K562 (cell line): ENCODE results near the gene C10orf95. TPM values are rescaled to one million over a fixed set of nuclear protein-coding genes. Genes with fewer than 3 reads are reported as not detected.

Source experiments
- ARHGAP35 ChIP-seq: fragments of 450-650 bp; IDR thresholded peaks from 2 replicates; pipeline ENCODE4 v1.6.1; 2018; ENCODE audit not compliant: partially characterized antibody
- ETS2 ChIP-seq: IDR thresholded peaks from 2 replicates; pipeline ENCODE4 v1.6.1; 2016; ENCODE audit warnings: borderline replicate concordance, missing genetic modification characterization, mild to moderate bottlenecking, moderate library complexity, missing compliant biosample characterization; ENCODE audit not compliant: poor library complexity, severe bottlenecking
- ZNF592 ChIP-seq: fragments of 450-650 bp; IDR thresholded peaks from 2 replicates; pipeline ENCODE4 v1.6.1; 2017; ENCODE audit warnings: antibody characterized with exemption, mild to moderate bottlenecking
- polyA plus RNA-seq, 8 experiments: library from polyadenylated mRNA; depleted of rRNA in 4 of 8; stranded (reverse) in 5 of 8; unstranded in 3 of 8; fragments of >200 nt; fragmentation: Nextera tagmentation in 2 of 8; fragmentation: Illumina TruSeq in 1 of 8; extraction: Ambion mirVana in 2 of 8; extraction: Trizol in 1 of 8; gene quantifications; 2 replicates each; pipeline versions ENCODE4 v1.2.1 to v1.2.3, GENCODE V29; 2011 to 2014; ENCODE audit warnings: inconsistent platforms in 1 of 8, missing spikeins in 1 of 8
- total RNA-seq, 7 experiments: library from RNA; depleted of rRNA in 6 of 7; stranded (reverse); fragments of >200 nt in 6 of 7; fragmentation: Illumina TruSeq in 2 of 7; extraction: Trizol in 2 of 7; gene quantifications; 2 replicates each; pipeline versions ENCODE4 v1.2.1 to v1.2.3, GENCODE V29; 2011 to 2021; ENCODE audit warnings: low replicate concordance in 1 of 7
- TF ChIP-seq, protein P1 (sequence below): fragments of 250-450 bp; sonication (Bioruptor Pico); IDR thresholded peaks from 2 replicates; pipeline ENCODE4 v1.5.0; 2021; ENCODE audit warnings: mild to moderate bottlenecking, moderate library complexity

C10orf95 gene
- total and polyA plus RNA-seq, 9 of the 15 experiments (the other 6 are each of a cell fraction or from before 2014, with no cell fraction given), result 0.03 to 0.41 (median 0.17) TPM; not detected in 1

- TF ChIP-seq ZNF592 (peak; percentile 87), ETS2 (tag) (no peak), ARHGAP35 (no peak)
- TF ChIP-seq, protein P1, sequence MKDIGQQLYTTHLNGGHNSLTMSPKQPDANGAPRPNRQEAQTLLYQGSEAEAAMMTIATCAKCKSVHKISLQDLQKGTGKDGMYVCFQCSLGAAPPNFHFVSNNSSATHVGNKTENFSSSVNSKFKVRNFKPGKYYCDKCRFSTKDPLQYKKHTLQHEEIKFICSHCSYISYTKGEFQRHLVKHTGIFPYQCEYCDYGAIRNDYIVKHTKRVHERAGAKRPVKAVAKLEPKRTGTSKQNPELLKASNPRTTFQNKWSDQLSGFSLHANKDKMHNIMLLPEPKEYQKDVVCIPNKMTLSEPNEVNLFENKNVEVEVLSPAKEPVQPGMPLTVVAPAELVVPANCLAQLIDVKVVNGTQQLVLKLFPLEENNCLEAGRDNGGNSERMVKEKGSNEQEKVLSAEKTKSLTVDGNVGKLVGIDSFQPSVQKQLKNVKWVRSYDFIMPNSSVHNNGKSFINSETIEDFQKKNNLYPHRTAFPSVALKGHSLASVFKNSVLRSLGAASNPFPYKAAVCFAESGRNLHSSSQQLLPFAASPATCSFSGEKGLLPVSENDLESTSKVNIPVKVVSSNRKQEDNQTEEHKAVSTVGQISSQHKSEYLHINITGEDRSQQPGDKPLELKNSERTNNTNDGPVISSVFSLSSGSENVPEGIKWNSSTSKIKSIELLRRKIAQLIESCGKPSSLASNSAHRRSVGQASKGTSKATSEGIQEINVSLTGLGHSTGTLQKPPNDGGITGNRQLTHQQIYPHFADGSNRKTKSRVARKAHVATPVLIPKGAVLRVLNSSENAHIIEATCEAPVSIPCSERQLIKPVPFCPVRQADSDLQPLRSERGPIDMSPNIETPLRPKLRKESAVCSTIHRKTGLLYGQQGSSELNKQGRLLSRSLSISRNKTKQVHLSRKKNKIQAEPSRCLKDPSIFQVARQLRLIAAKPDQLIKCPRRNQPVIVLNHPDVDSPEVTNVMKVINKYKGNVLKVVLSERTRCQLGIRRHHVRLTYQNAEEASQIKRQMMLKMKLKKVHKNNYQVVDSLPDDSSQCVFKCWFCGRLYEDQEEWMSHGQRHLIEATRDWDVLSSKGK, result no peak
Observed at GRCh38 chr10:102450374-102451104, 804 bp downstream of the C10orf95 start (continued).
